Measurements from ENCODE around the gene MYO7A.
A peak's percentile ranks its signal among the peaks of the same experiment; 100 is the strongest.

MYO7A gene

DNA sequence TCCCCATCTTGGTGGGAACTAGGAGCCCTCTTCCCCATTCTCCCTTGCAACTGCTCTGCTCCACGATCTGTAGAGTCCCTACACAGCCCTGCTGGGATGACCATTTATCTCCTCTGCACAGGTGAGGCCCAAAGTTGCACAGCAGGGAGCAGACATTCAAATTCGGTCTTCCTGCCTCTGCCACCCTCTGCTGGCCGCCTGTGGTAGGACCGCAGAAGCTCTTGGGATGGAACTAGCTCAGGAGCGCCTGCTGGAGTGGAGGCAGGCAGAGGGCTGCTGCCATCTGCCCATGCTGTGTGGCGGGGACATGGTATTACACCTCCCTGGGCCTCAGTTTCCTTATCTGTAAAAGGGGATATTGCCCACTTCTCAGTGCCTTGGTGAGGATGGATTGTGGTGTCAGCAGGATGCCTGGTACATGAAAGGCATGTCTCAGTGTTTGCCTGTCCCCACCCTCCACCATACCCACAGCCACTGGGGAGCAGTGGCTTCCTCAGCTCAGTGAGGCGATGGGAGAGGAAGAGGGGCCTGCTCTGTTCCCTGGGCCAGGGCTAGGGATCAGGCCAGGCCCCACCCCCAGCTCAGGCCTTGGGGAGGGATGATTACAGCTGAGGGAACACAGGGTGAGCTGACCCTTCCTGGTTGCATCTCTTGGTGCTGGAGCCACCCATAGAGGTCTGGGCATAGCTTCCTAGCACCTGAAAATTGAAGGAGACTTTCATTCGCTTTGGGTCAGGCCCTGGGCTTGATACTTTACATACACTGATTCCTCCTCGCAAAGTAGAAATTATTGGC, 36.7 kb upstream of the MYO7A start:
- H3K9me3 Mint-ChIP-seq, result no peaks in the 10 kb centered on the region
- no peaks in the 10 kb centered on the region for H3K4me1 Mint-ChIP-seq
- no peak overlapping the region for H3K27ac Mint-ChIP-seq
- H3K27me3 Mint-ChIP-seq (ENCODE audit: low read depth), result no peaks in the 10 kb centered on the region
- H3K36me3 Mint-ChIP-seq (ENCODE audit: low read depth), result no peaks in the 10 kb centered on the region
- TF ChIP-seq, protein P1, sequence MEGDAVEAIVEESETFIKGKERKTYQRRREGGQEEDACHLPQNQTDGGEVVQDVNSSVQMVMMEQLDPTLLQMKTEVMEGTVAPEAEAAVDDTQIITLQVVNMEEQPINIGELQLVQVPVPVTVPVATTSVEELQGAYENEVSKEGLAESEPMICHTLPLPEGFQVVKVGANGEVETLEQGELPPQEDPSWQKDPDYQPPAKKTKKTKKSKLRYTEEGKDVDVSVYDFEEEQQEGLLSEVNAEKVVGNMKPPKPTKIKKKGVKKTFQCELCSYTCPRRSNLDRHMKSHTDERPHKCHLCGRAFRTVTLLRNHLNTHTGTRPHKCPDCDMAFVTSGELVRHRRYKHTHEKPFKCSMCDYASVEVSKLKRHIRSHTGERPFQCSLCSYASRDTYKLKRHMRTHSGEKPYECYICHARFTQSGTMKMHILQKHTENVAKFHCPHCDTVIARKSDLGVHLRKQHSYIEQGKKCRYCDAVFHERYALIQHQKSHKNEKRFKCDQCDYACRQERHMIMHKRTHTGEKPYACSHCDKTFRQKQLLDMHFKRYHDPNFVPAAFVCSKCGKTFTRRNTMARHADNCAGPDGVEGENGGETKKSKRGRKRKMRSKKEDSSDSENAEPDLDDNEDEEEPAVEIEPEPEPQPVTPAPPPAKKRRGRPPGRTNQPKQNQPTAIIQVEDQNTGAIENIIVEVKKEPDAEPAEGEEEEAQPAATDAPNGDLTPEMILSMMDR (IDR thresholded peaks at IDR 0.05; ENCODE audit: unreplicated experiment in 3 of 3), result peak; percentile 86 to 91 (median 86)
- no peak overlapping the region for H3K4me3 Mint-ChIP-seq

DNA sequence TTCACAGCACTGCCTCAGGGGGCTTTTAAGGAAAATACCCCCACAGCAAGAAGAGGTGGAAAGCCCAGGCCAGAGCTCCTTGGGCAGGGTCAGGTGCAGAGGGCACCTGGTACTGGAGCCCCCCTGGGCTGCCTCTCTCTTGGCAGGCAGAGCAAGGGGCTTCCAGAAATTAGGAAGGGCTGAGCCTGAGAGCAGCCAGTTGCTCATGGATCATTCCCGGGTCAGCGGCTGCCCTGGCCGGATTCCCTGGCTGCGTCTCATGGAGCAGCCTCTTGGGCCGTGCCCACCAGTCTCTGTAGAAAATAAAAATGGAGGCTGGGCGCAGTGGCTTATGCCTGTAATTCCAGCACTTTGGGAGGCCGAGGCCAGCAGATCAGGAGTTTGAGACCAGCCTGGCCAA, 35.7 kb upstream of the MYO7A start:
- H3K36me3 Mint-ChIP-seq (ENCODE audit: low read depth), result peaks cover 3% of the 10 kb centered on the region
- H3K4me3 Mint-ChIP-seq, result no peak overlapping the region
- H3K27ac Mint-ChIP-seq, result no peak overlapping the region
- TF ChIP-seq, protein P1 (IDR thresholded peaks at IDR 0.05; ENCODE audit: unreplicated experiment in 3 of 3), result no peak
- H3K9me3 Mint-ChIP-seq, result no peaks in the 10 kb centered on the region
- no peaks in the 10 kb centered on the region for H3K27me3 Mint-ChIP-seq (ENCODE audit: low read depth)
- no peaks in the 10 kb centered on the region for H3K4me1 Mint-ChIP-seq

DNA sequence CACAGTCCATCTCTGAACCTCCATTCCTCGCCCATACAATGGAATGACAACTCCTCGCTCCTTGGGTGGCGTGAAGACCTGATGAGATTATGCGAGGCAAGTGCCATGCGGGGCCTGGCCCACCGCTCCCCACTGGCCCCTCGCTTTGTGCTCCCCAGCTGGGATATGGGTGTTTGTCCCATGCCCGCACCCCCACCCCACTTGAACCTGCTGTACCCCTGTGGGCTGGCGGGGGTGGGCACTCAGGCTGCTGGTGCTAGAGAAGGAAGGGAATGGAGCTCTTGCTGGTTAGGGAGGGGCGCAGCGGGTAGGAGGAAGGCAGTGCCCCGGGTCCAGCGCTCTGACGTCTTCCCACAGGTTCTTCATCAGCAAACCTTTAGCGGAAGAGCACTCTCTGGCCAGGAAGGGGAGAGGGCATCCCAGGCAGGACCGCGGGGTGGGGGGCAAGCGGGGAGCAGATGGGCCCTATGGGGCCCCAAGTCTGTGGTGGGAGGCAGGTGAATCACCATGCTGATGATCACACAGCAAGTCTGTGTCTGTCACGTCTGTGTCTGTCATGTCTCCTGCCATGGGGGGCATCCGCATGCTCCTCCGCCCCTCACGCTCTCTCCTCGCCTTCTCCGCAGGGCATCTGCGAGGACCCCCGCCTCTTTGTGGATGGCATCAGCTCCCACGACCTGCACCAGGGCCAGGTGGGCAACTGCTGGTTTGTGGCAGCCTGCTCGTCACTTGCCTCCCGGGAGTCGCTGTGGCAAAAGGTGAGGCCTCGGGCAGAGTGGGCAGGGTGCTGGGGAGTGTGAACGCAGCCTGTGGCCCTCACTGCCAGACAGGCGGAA, 34.8 kb upstream of the MYO7A start:
- H3K27ac Mint-ChIP-seq, result no peak overlapping the region
- peaks cover 3% of the 10 kb centered on the region for H3K36me3 Mint-ChIP-seq (ENCODE audit: low read depth)
- TF ChIP-seq, protein P1 (IDR thresholded peaks at IDR 0.05; ENCODE audit: unreplicated experiment in 3 of 3), result no peak
- no peak overlapping the region for H3K4me3 Mint-ChIP-seq
- no peaks in the 10 kb centered on the region for H3K4me1 Mint-ChIP-seq
- H3K27me3 Mint-ChIP-seq (ENCODE audit: low read depth), result no peaks in the 10 kb centered on the region
- no peaks in the 10 kb centered on the region for H3K9me3 Mint-ChIP-seq

DNA sequence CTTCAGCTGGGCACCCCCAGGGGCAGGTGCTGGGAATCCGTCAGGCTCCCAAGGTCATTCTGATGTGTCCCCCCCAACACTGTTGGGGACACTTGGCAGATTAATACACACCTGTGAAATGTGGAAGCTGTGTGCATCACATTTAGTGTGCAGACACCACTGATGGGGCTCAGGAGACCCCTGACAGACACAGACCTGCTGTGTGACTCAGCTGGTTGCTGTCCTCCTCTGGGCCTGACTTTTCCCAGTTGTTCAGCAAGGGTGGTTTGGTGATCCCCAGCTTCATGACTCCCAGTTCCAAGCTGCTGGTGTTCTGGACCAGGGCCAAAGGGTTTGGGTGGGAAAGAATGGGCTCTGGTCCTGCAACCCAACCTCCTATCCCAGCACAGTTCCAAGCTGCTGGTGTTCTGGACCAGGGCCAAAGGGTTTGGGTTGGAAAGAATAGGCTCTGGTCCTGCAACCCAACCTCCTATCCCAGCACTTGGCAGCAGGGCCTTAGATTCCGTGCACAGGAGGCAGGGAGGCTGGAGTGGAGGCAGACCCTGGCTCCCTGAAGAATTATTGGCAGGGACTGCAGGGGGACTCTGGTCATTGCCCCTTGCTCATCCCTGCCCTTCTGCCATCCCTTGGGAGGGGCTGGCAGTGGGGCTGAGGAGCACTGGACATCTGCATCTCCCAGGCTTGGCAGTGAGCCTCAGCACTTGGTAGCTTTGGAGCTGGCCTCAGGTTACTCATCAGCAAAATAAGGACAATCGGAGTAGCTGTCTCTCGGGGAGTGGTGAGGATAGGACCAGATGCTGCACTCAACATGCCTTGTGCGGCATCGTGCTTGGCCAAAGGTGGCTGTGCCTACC, 33.8 kb upstream of the MYO7A start:
- TF ChIP-seq, protein P1 (IDR thresholded peaks at IDR 0.05; ENCODE audit: unreplicated experiment in 3 of 3), result no peak
- Mint-ChIP-seq H3K9me3 (no peaks in the 10 kb centered on the region), H3K4me3 (no peak overlapping the region), H3K27ac (no peak overlapping the region), H3K4me1 (no peaks in the 10 kb centered on the region), H3K36me3 (ENCODE audit: low read depth) (peaks cover 3% of the 10 kb centered on the region), H3K27me3 (ENCODE audit: low read depth) (no peaks in the 10 kb centered on the region)

DNA sequence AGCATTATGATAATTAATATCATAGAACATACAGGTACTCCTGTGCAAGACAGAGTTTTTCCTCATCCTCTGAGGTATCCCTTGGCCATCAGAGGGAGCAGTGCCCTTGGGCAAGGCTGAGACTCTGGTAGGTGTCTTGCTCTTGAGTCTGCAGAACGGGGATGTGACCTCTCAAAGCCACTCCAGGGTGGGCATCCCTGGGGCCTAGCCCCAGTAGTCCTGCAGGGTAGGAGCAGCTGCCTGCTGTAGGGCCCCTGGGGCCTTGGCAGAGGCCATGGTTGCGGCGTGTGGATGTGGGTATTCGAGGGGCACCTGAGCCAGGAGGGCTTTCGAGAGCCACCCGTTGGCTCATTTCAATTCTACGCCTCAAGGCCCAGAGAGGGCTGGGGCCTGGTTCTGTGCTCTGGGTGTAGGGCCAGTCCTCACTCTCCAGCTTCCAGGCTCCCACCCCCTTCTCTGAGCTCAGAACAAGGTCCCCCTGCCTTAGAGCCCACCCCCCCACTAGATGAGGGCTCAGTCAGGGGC, 33.1 kb upstream of the MYO7A start:
- H3K27me3 Mint-ChIP-seq (ENCODE audit: low read depth), result no peaks in the 10 kb centered on the region
- H3K27ac Mint-ChIP-seq, result no peak overlapping the region
- no peak overlapping the region for H3K4me3 Mint-ChIP-seq
- H3K4me1 Mint-ChIP-seq, result no peaks in the 10 kb centered on the region
- H3K36me3 Mint-ChIP-seq (ENCODE audit: low read depth), result peaks cover 3% of the 10 kb centered on the region
- TF ChIP-seq, protein P1 (IDR thresholded peaks at IDR 0.05; ENCODE audit: unreplicated experiment in 3 of 3), result no peak
- H3K9me3 Mint-ChIP-seq, result no peaks in the 10 kb centered on the region
